ENCODE measurements around the gene WWOX.

GRCh38 chr16:79185711-79186110 is 1086.3 kb downstream of the WWOX start:
- no peak for TF ChIP-seq GATAD2A (CRISPR knock-in tag; IDR thresholded peaks at IDR 0.05)
- no peak for TF ChIP-seq ZNF557 (CRISPR knock-in tag; IDR thresholded peaks at IDR 0.05)
- TF ChIP-seq TCF12 (IDR thresholded peaks at IDR 0.05), result no peak
- no peak for TF ChIP-seq TCF12 (CRISPR knock-in tag; IDR thresholded peaks at IDR 0.05)
- no peak for TF ChIP-seq CTCF (CRISPR knock-in tag; IDR thresholded peaks at IDR 0.05)
- no peak for TF ChIP-seq ZBTB10 (CRISPR knock-in tag; IDR thresholded peaks at IDR 0.05; ENCODE audit: borderline replicate concordance)
- TF ChIP-seq, protein P1, sequence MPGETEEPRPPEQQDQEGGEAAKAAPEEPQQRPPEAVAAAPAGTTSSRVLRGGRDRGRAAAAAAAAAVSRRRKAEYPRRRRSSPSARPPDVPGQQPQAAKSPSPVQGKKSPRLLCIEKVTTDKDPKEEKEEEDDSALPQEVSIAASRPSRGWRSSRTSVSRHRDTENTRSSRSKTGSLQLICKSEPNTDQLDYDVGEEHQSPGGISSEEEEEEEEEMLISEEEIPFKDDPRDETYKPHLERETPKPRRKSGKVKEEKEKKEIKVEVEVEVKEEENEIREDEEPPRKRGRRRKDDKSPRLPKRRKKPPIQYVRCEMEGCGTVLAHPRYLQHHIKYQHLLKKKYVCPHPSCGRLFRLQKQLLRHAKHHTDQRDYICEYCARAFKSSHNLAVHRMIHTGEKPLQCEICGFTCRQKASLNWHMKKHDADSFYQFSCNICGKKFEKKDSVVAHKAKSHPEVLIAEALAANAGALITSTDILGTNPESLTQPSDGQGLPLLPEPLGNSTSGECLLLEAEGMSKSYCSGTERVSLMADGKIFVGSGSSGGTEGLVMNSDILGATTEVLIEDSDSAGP (CRISPR knock-in tag; IDR thresholded peaks at IDR 0.05; ENCODE audit: borderline replicate concordance), result no peak
